A549 (cell line): ENCODE results near the gene NFE2L3.
"Not testable (repeated sequence)": the region's sequence is repeated elsewhere in the genome, so short reads cannot be mapped to it uniquely, and the experiment has no call there.

Experiments used
- CTCF ChIP-seq: fragments of >200 bp; sonication (Bioruptor Twin); formaldehyde crosslinking; IDR thresholded peaks from 3 replicates; pipeline ENCODE4 v1.5.1; 2016
- FOSL2 ChIP-seq, 2 experiments: fragments of 450-650 bp in 1 of 2; fragments of >200 bp in 1 of 2; sonication (Bioruptor Twin) in 1 of 2; formaldehyde crosslinking; IDR thresholded peaks; 2 replicates each; pipeline versions ENCODE4 v1.5.0 to v1.6.1; 2016 to 2020; ENCODE audit warnings: mild to moderate bottlenecking in 1 of 2, moderate library complexity in 1 of 2
- REST ChIP-seq: fragments of 200-600 bp; sonication (generic); IDR thresholded peaks from 2 replicates; pipeline ENCODE4 v1.6.1; 2016; ENCODE audit warnings: antibody characterized with exemption, mild to moderate bottlenecking, moderate library complexity
- USF2 ChIP-seq: fragments of 450-650 bp; IDR thresholded peaks from 2 replicates; pipeline ENCODE4 v1.6.1; 2014; ENCODE audit warnings: antibody characterized with exemption
- ZFP36 ChIP-seq: fragments of 450-650 bp; IDR thresholded peaks from 2 replicates; pipeline ENCODE4 v1.6.1; 2014; ENCODE audit warnings: borderline replicate concordance; ENCODE audit not compliant: partially characterized antibody

GRCh38 chr7:26177269-26177668, 25.3 kb downstream of the NFE2L3 start:
- TF ChIP-seq FOSL2 (IDR thresholded peaks at IDR 0.05); FOSL2 (CRISPR knock-in tag; IDR thresholded peaks at IDR 0.05); USF2; ZFP36; REST; CTCF: not testable (repeated sequence)
